Keratinocyte (primary cell): ENCODE data around the gene PRKCE. TPM values are rescaled to one million over a fixed set of nuclear protein-coding genes. Genes with fewer than 3 reads are reported as not detected.

ENCODE experiments used
- DNase-seq: peaks from one replicate; pipeline ENCODE4 v3.0.0-alpha.2; 2011; ENCODE audit warnings: low read depth, missing footprints, low spot score
- FAIRE-seq: peaks from 2 replicates; lab custom pipeline; 2011; peaks lifted over from hg19 to GRCh38; lab: Jason Lieb, UNC
- H2AFZ ChIP-seq: 2 replicates; pipeline ENCODE4 v1.6.0; 2012; ENCODE audit warnings: low read length, control low read depth, inconsistent platforms; ENCODE audit not compliant: control insufficient read depth
- H3K27ac ChIP-seq: 2 replicates; pipeline ENCODE4 v1.5.1; 2011; ENCODE audit warnings: low read length; ENCODE audit not compliant: control insufficient read depth, insufficient read depth
- H3K27me3 ChIP-seq: 3 replicates; pipeline ENCODE4 v1.6.0; 2011; ENCODE audit warnings: low read length; ENCODE audit not compliant: control insufficient read depth, insufficient read depth; ENCODE audit errors: extremely low read depth
- H3K36me3 ChIP-seq, 2 experiments: 2 replicates in 1 of 2; 3 replicates in 1 of 2; pipeline ENCODE4 v1.5.1; 2011; ENCODE audit warnings: low read length in 2 of 2, mild to moderate bottlenecking in 1 of 2; ENCODE audit not compliant: control insufficient read depth in 2 of 2, insufficient read depth in 2 of 2; ENCODE audit errors: extremely low read depth in 1 of 2
- H3K4me1 ChIP-seq: 3 replicates; pipeline ENCODE4 v1.5.1; 2011; ENCODE audit warnings: low read length; ENCODE audit not compliant: control insufficient read depth, insufficient read depth; ENCODE audit errors: extremely low read depth
- H3K4me2 ChIP-seq: 3 replicates; pipeline ENCODE4 v1.6.0; 2011; ENCODE audit warnings: low read depth, low read length; ENCODE audit not compliant: control insufficient read depth, insufficient read depth; ENCODE audit errors: extremely low read depth
- H3K4me3 ChIP-seq, 3 experiments: fragments of 200-600 bp in 1 of 3; sonication (generic) in 1 of 3; 2 replicates in 2 of 3; 3 replicates in 1 of 3; pipeline ENCODE4 v1.5.1; 2011 to 2016; ENCODE audit warnings: low read length in 3 of 3, mild to moderate bottlenecking in 3 of 3, control low read depth in 2 of 3, inconsistent platforms in 1 of 3, low read depth in 1 of 3, mixed read lengths in 1 of 3, mixed run types in 1 of 3, moderate library complexity in 1 of 3; ENCODE audit not compliant: control insufficient read depth in 2 of 3, insufficient read depth in 2 of 3; ENCODE audit errors: extremely low read depth in 1 of 3
- H3K79me2 ChIP-seq: 2 replicates; pipeline ENCODE4 v1.6.0; 2012; ENCODE audit warnings: low read length; ENCODE audit not compliant: control insufficient read depth, insufficient read depth
- H3K9ac ChIP-seq: 3 replicates; pipeline ENCODE4 v1.6.0; 2011; ENCODE audit warnings: low read length; ENCODE audit not compliant: control insufficient read depth, insufficient read depth; ENCODE audit errors: extremely low read depth
- H3K9me1 ChIP-seq: 3 replicates; pipeline ENCODE4 v1.6.0; 2011; ENCODE audit warnings: low read length; ENCODE audit not compliant: control insufficient read depth, insufficient read depth; ENCODE audit errors: extremely low read depth
- H3K9me3 ChIP-seq: 2 replicates; pipeline ENCODE4 v1.5.1; 2012; ENCODE audit warnings: low read depth, low read length; ENCODE audit not compliant: control insufficient read depth
- H4K20me1 ChIP-seq: 3 replicates; pipeline ENCODE4 v1.6.0; 2011; ENCODE audit warnings: low read length; ENCODE audit not compliant: control insufficient read depth, insufficient read depth; ENCODE audit errors: extremely low read depth
- CTCF ChIP-seq, 3 experiments: IDR thresholded peaks in 1 of 3; conservative IDR thresholded peaks in 1 of 3; optimal IDR thresholded peaks in 1 of 3; 2 replicates in 2 of 3; 3 replicates in 1 of 3; pipeline versions ENCODE3 to v1.5.1; 2011; ENCODE audit warnings: low read length in 3 of 3, mild to moderate bottlenecking in 3 of 3, moderate library complexity in 2 of 3, control low read depth in 1 of 3, inconsistent platforms in 1 of 3; ENCODE audit not compliant: insufficient read depth in 2 of 3; ENCODE audit errors: extremely low read depth in 1 of 3
- EZH2 ChIP-seq: IDR thresholded peaks from one replicate; pipeline ENCODE4 v1.6.1; 2012; ENCODE audit warnings: inconsistent platforms, mild to moderate bottlenecking, low read length, moderate library complexity
- dilution Hi-C: fragments of 300-500 bp; cut with MboI; formaldehyde crosslinking; loops from one replicate; pipeline ENCODE4 v1.7.0; 2020; ENCODE audit warnings: low sequenced_read_pairs; ENCODE audit not compliant: extremely low pct_ligation_motif_present
- polyA plus RNA-seq, 5 experiments: library from polyadenylated mRNA; depleted of rRNA in 3 of 5; stranded (reverse) in 3 of 5; stranded (forward) in 1 of 5; unstranded in 1 of 5; fragments of >200 nt; gene quantifications; 1 replicate in 1 of 5; 2 replicates in 3 of 5; 3 replicates in 1 of 5; pipeline versions ENCODE4 v1.2.1 to v1.2.3, GENCODE V29; 2011 to 2012; ENCODE audit warnings: missing spikeins in 2 of 5, low read depth in 1 of 5, low replicate concordance in 1 of 5

Gene PRKCE
- polyA plus RNA-seq, 1 donor (not counting 4 experiments of a cell fraction or from before 2014, with no cell fraction given): 2.0 TPM

GRCh38 chr2:46016091-46016490 is 364.6 kb downstream of the PRKCE start:
- H2AFZ ChIP-seq: no peak overlapping the region
- no peak for FAIRE-seq
- no peak overlapping the region for H3K27ac ChIP-seq
- peaks cover 8% of the 10 kb centered on the region for H3K4me1 ChIP-seq
- dilution Hi-C loops: no loop called here
- H3K27me3 ChIP-seq: no peaks in the 10 kb centered on the region
- H3K4me3 ChIP-seq: no peak overlapping the region
- peaks cover 0 to 2% of the 10 kb centered on the region in 2 experiments for H3K36me3 ChIP-seq
- H3K79me2 ChIP-seq: no peaks in the 10 kb centered on the region
- no peak for DNase-seq
- TF ChIP-seq CTCF (optimal IDR thresholded peaks at IDR 0.05 in 1 of 3, IDR thresholded peaks at IDR 0.05 in 1 of 3, conservative IDR thresholded peaks at IDR 0.05 in 1 of 3; ENCODE audit: extremely low read depth in 1 of 3, insufficient read depth in 2 of 3, low read length in 3 of 3) (no peak), EZH2 (no peak)
- no peak overlapping the region for H3K4me2 ChIP-seq
- H4K20me1 ChIP-seq: no peaks in the 10 kb centered on the region
- no peak overlapping the region for H3K9ac ChIP-seq
- H3K9me1 ChIP-seq: no peaks in the 10 kb centered on the region
- H3K9me3 ChIP-seq: no peaks in the 10 kb centered on the region

- no peaks in the 10 kb centered on the region for H3K79me2 ChIP-seq
- no peak overlapping the region for H3K27ac ChIP-seq
- no peak overlapping the region for H2AFZ ChIP-seq
- H3K4me2 ChIP-seq: no peak overlapping the region
- H3K36me3 ChIP-seq: no peaks in the 10 kb centered on the region
- no peak for TF ChIP-seq EZH2
- TF ChIP-seq CTCF (optimal IDR thresholded peaks at IDR 0.05 in 1 of 3, IDR thresholded peaks at IDR 0.05 in 1 of 3, conservative IDR thresholded peaks at IDR 0.05 in 1 of 3; ENCODE audit: extremely low read depth in 1 of 3, insufficient read depth in 2 of 3, low read length in 3 of 3): no peak
- peaks cover 6% of the 10 kb centered on the region for H3K4me1 ChIP-seq
- no peaks in the 10 kb centered on the region for H4K20me1 ChIP-seq
- H3K27me3 ChIP-seq: no peaks in the 10 kb centered on the region
- FAIRE-seq: no peak
- H3K9ac ChIP-seq: no peak overlapping the region
- dilution Hi-C loops: no loop called here
- H3K9me1 ChIP-seq: no peaks in the 10 kb centered on the region
- H3K9me3 ChIP-seq: no peaks in the 10 kb centered on the region
- no peak overlapping the region for H3K4me3 ChIP-seq
- DNase-seq: no peak
These were observed 367.5 kb downstream of the PRKCE start for GRCh38 chr2:46018773-46019591.
